BLaER1 (cell line): ENCODE results near the gene FEM1C.
A peak's percentile ranks its signal among the peaks of the same experiment; 100 is the strongest.

ENCODE experiments used
- H3K27ac ChIP-seq: shearing (Covaris generic); formaldehyde crosslinking; 2 replicates; pipeline ENCODE4 v1.8.1; 2022
- H3K27me3 ChIP-seq: shearing (Covaris generic); formaldehyde crosslinking; 2 replicates; pipeline ENCODE4 v1.8.1; 2022
- H3K36me3 ChIP-seq: shearing (Covaris generic); formaldehyde crosslinking; 2 replicates; pipeline ENCODE4 v1.8.1; 2022
- H3K4me1 ChIP-seq: shearing (Covaris generic); formaldehyde crosslinking; 2 replicates; pipeline ENCODE4 v1.8.1; 2022
- H3K4me2 ChIP-seq: shearing (Covaris generic); formaldehyde crosslinking; 2 replicates; pipeline ENCODE4 v1.8.1; 2022
- H3K4me3 ChIP-seq: shearing (Covaris generic); formaldehyde crosslinking; 2 replicates; pipeline ENCODE4 v1.8.1; 2022
- H3K9ac ChIP-seq: shearing (Covaris generic); formaldehyde crosslinking; 2 replicates; pipeline ENCODE4 v1.8.1; 2022
- H3K9me3 ChIP-seq: shearing (Covaris generic); formaldehyde crosslinking; 2 replicates; pipeline ENCODE4 v1.8.1; 2022
- H4K20me1 ChIP-seq: shearing (Covaris generic); formaldehyde crosslinking; 2 replicates; pipeline ENCODE4 v1.8.1; 2022
- Cebpa-rat ChIP-seq: shearing (Covaris generic); IDR thresholded peaks from 2 replicates; pipeline ENCODE4 v1.8.1; 2022

Gene FEM1C

DNA sequence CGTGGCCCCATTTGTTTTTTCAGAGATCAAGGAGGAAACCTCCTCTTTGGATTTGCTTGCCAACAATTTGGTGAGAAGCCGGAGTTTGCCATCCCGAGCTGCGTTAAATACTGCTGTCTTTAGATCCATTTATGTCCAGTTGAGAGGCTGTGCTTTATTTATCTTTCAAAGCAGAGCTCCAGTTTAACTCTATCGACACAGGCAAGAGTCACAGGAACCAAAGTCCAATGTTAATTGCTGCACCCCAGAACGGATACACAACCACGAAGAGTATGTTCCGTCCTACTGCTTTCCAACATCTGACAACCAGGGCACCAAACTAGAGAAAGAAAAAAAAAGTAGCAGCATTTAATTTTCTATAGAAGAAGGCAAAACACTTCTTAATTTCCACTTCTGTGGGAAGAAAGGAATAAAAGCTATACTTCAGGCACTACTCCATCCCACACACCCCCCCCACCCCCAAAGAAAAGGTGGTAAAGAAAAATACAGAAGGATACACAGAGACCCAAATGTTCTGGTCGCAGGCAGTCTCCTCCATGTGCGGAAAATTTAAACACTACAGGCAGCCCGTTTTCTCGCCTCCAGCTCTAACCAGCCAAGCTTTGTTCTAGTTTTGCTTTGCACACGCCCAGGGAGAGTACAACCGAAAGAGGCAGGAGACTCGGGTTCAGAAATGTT lies 1.1 kb downstream of the FEM1C start:
- H3K27ac ChIP-seq: peak overlapping the region; percentile 95

DNA sequence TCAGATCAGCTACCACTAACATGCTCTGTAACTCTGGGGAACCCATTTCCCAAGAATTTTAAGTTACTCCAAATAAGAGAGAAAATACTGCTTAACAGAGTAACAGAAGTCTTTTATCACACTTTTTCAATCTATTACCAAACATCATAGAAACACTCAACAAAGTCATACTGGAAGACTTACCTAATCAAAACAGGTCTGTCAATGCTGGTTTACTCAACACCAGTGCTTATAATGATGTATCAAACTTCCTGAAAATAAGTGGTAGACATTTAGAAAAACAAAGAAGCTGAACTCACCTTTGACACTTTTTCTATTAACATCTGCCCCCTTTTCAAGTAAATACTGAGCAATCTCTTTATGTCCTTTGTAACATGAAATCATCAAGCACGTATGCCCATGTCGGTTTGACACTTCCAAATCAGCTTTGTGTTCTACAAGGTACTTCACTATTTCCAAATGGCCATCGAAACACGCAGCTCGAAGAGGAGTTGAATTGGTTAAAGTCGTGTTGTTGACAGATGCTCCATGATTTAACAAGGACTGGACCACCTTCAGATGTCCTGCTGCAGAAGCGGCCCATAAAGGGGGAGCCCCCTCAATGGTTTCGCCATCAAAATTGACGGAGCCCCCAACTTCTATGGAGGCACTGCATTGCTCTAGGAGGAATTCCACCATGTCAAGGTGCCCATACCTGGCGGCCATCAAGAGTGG lies 1.8 kb downstream of the FEM1C start:
- Histone ChIP-seq H3K36me3 (peaks cover 33% of the 10 kb centered on the region), H3K27me3 (no peaks in the 10 kb centered on the region), H4K20me1 (peaks cover 55% of the 10 kb centered on the region), H3K4me2 (peak overlapping the region; percentile 96), H3K4me3 (peak overlapping the region; percentile 97), H3K9ac (peak overlapping the region; percentile 97), H3K9me3 (peaks cover 43% of the 10 kb centered on the region), H3K4me1 (peaks cover 28% of the 10 kb centered on the region), H3K27ac (peak overlapping the region; percentile 95)
- TF ChIP-seq Cebpa-rat: no peak

More for the DNA sequence above, 1.1 kb downstream of the FEM1C start:
- Histone ChIP-seq H3K4me1 (peaks cover 28% of the 10 kb centered on the region), H3K9ac (peak overlapping the region; percentile 97), H3K4me2 (peak overlapping the region; percentile 96), H3K36me3 (peaks cover 26% of the 10 kb centered on the region), H3K27me3 (no peaks in the 10 kb centered on the region), H3K4me3 (peak overlapping the region; percentile 97), H4K20me1 (peaks cover 51% of the 10 kb centered on the region), H3K9me3 (peaks cover 37% of the 10 kb centered on the region)
- no peak for TF ChIP-seq Cebpa-rat

DNA sequence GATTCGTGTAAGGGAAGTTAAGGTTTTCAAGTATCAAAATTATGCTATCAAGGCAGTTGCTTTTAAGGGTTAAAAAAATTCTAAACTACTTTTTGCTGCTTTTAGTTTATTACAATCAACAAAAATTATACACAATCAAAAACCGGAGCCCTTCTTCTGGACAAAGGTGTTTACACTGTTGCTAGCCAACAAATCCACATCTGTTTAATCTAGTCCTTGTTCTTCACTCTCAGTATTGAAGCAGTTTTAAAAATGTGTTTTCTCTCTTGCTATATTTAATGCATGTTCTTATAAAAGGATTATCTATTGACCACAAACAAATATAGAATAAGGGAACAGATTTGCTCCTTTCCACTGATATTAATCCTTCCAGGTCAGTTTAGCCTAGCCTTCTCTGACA lies 2.5 kb downstream of the FEM1C start:
- TF ChIP-seq Cebpa-rat: no peak
- peaks cover 45% of the 10 kb centered on the region for H3K9me3 ChIP-seq
- H3K4me2 ChIP-seq: peak overlapping the region; percentile 96
- H4K20me1 ChIP-seq: peaks cover 62% of the 10 kb centered on the region
- peaks cover 28% of the 10 kb centered on the region for H3K4me1 ChIP-seq
- peak overlapping the region; percentile 97 for H3K9ac ChIP-seq
- H3K36me3 ChIP-seq: peaks cover 41% of the 10 kb centered on the region
- peak overlapping the region; percentile 97 for H3K4me3 ChIP-seq
- no peak overlapping the region for H3K27ac ChIP-seq
- H3K27me3 ChIP-seq: no peaks in the 10 kb centered on the region

- Histone ChIP-seq H3K9ac (peak overlapping the region; percentile 97), H3K4me1 (peaks cover 28% of the 10 kb centered on the region), H3K4me2 (peak overlapping the region; percentile 96), H4K20me1 (peaks cover 66% of the 10 kb centered on the region), H3K27ac (no peak overlapping the region), H3K9me3 (peaks cover 45% of the 10 kb centered on the region), H3K36me3 (peaks cover 45% of the 10 kb centered on the region), H3K4me3 (peak overlapping the region; percentile 97), H3K27me3 (no peaks in the 10 kb centered on the region)
- TF ChIP-seq Cebpa-rat: no peak
Observed at GRCh38 chr5:115541611-115542010, 3.0 kb downstream of the FEM1C start.

DNA sequence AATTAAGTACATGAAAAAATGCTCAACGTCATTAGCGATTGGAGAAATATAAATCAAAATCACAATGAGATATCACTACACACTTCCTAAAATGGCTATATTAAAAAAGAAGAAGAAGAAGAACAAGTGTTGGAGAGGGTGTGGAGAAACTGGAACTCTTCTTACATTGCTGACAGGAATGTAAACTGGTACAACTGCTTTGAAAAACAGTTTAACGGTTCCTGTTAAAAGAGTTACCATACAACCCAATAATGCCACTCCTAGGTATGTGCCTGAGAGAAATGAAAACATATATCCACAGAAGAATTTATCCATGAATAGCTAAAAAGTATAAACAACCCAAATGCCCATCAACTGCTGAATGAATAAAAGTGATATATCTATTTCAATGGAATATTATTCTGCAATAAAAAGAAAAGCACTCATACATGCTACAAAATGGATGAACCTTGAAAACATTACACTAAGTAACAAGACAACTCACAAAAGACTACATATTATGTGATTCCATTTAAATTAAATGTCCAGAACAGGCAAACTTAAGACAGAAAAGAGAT lies 9.0 kb downstream of the FEM1C start:
- H4K20me1 ChIP-seq: peaks cover 94% of the 10 kb centered on the region
- H3K4me1 ChIP-seq: peaks cover 7% of the 10 kb centered on the region
- H3K4me3 ChIP-seq: no peak overlapping the region
- peaks cover 42% of the 10 kb centered on the region for H3K9me3 ChIP-seq
- no peak overlapping the region for H3K4me2 ChIP-seq
- no peaks in the 10 kb centered on the region for H3K27me3 ChIP-seq
- H3K9ac ChIP-seq: no peak overlapping the region
- peaks cover 81% of the 10 kb centered on the region for H3K36me3 ChIP-seq
- TF ChIP-seq Cebpa-rat: no peak
- no peak overlapping the region for H3K27ac ChIP-seq

GRCh38 chr5:115532517-115532916 lies 12.1 kb downstream of the FEM1C start:
- TF ChIP-seq Cebpa-rat: no peak

DNA sequence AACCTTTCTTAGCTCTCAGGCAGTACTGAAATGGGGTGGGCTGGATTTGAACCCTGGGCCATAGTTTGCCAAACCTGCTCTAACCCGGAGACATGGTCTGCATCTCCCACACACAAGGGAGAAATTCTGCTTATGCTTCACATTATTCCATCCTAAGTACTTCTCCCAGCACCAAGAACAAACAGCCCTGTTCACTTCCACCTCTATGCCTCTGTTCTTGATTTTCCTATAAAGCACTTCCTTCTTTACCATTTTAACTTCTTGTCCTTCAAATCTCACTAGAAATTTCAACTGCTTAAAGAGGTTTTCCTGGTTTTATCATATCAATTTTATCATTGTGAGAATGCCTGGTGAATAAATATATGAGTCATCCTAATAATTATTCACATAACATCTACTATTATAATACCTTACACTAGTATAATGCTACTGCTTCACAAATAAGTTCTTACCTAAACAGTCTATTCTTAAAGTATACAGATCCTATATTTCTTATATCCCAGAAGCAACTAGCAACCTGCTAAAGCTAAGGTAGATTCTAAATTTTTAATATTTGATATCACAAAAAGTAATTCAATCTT lies 12.7 kb downstream of the FEM1C start:
- no peak overlapping the region for H3K27ac ChIP-seq
- H3K4me1 ChIP-seq: no peaks in the 10 kb centered on the region
- no peak overlapping the region for H3K4me3 ChIP-seq
- no peak for TF ChIP-seq Cebpa-rat
- H3K27me3 ChIP-seq: no peaks in the 10 kb centered on the region
- peaks cover 59% of the 10 kb centered on the region for H3K36me3 ChIP-seq
- H4K20me1 ChIP-seq: peaks cover 100% of the 10 kb centered on the region
- peaks cover 17% of the 10 kb centered on the region for H3K9me3 ChIP-seq
- no peak overlapping the region for H3K9ac ChIP-seq
- H3K4me2 ChIP-seq: no peak overlapping the region

More at GRCh38 chr5:115532517-115532916, 12.1 kb downstream of the FEM1C start:
- Histone ChIP-seq H3K4me3 (no peak overlapping the region), H3K27ac (no peak overlapping the region), H3K36me3 (peaks cover 64% of the 10 kb centered on the region), H3K27me3 (no peaks in the 10 kb centered on the region), H3K9ac (no peak overlapping the region), H4K20me1 (peaks cover 100% of the 10 kb centered on the region), H3K4me1 (no peaks in the 10 kb centered on the region), H3K9me3 (peaks cover 23% of the 10 kb centered on the region), H3K4me2 (no peak overlapping the region)

GRCh38 chr5:115531380-115531779 lies 13.2 kb downstream of the FEM1C start:
- Histone ChIP-seq H3K9ac (no peak overlapping the region), H3K27ac (no peak overlapping the region), H4K20me1 (peaks cover 100% of the 10 kb centered on the region), H3K27me3 (no peaks in the 10 kb centered on the region), H3K4me2 (no peak overlapping the region), H3K4me1 (no peaks in the 10 kb centered on the region), H3K36me3 (peaks cover 59% of the 10 kb centered on the region), H3K4me3 (no peak overlapping the region), H3K9me3 (peaks cover 12% of the 10 kb centered on the region)
- no peak for TF ChIP-seq Cebpa-rat

DNA sequence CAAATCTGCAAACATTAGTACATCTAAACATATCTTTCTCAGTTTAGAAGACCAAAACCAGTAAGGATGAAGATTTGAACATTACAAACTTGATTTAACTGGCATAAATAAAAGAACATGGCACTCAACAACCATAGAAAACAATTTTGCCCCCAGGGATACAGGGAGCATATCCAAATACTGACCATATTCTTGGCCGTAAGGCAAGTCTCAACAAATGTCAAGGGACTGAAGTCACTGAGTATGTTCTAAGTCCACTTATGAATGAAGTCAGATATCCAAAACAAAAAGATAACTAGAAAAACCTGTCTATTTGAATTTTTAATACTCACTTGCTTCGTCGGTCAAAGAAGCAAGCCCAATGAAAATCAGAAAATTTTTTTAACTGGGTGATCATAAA lies 14.1 kb downstream of the FEM1C start:
- peaks cover 2% of the 10 kb centered on the region for H3K9me3 ChIP-seq
- H3K4me3 ChIP-seq: no peak overlapping the region
- no peak for TF ChIP-seq Cebpa-rat
- H4K20me1 ChIP-seq: peaks cover 100% of the 10 kb centered on the region
- H3K27me3 ChIP-seq: no peaks in the 10 kb centered on the region
- H3K27ac ChIP-seq: no peak overlapping the region
- no peaks in the 10 kb centered on the region for H3K4me1 ChIP-seq
- H3K4me2 ChIP-seq: no peak overlapping the region
- H3K9ac ChIP-seq: no peak overlapping the region
- H3K36me3 ChIP-seq: peaks cover 58% of the 10 kb centered on the region

- no peak for TF ChIP-seq Cebpa-rat
- H4K20me1 ChIP-seq: peaks cover 74% of the 10 kb centered on the region
- H3K27ac ChIP-seq: no peak overlapping the region
- no peaks in the 10 kb centered on the region for H3K27me3 ChIP-seq
- H3K4me2 ChIP-seq: no peak overlapping the region
- no peaks in the 10 kb centered on the region for H3K4me1 ChIP-seq
- H3K4me3 ChIP-seq: no peak overlapping the region
- no peak overlapping the region for H3K9ac ChIP-seq
- H3K36me3 ChIP-seq: peaks cover 64% of the 10 kb centered on the region
- no peaks in the 10 kb centered on the region for H3K9me3 ChIP-seq
Observed at GRCh38 chr5:115526604-115527003, 18.0 kb downstream of the FEM1C start.
